Measurements from ENCODE around the gene MMP26.
"Not testable (repeated sequence)": the region's sequence is repeated elsewhere in the genome, so short reads cannot be mapped to it uniquely, and the experiment has no call there.

The MMP26 gene

GRCh38 chr11:4684631-4685285, 19.8 kb upstream of the MMP26 start:
- Histone ChIP-seq H3K36me3 (ENCODE audit: control insufficient read depth, insufficient read depth, low read length) (no peaks in the 10 kb centered on the region), H3K27ac (ENCODE audit: low read depth, low read length) (no peak overlapping the region), H3K9ac (ENCODE audit: low read length) (no peak overlapping the region), H3K4me3 (ENCODE audit: low read length) (no peak overlapping the region), H3K4me1 (ENCODE audit: control insufficient read depth, insufficient read depth, low read length) (no peaks in the 10 kb centered on the region), H3K27me3 (ENCODE audit: control insufficient read depth, insufficient read depth, low read length) (no peaks in the 10 kb centered on the region)

- no peak overlapping the region for H3K9ac ChIP-seq (ENCODE audit: low read length)
- no peak overlapping the region for H3K4me3 ChIP-seq (ENCODE audit: low read length)
- peaks cover 6% of the 10 kb centered on the region for H3K4me1 ChIP-seq (ENCODE audit: control insufficient read depth, insufficient read depth, low read length)
- no peaks in the 10 kb centered on the region for H3K27me3 ChIP-seq (ENCODE audit: control insufficient read depth, insufficient read depth, low read length)
- H3K36me3 ChIP-seq (ENCODE audit: control insufficient read depth, insufficient read depth, low read length): no peaks in the 10 kb centered on the region
- peak overlapping the region; percentile 85 for H3K27ac ChIP-seq (ENCODE audit: low read depth, low read length)
Measured at GRCh38 chr11:4695442-4695841, 9.1 kb upstream of the MMP26 start.

- peak within 1 kb of the TSS; percentile 85 for H3K27ac ChIP-seq (ENCODE audit: low read depth, low read length)
- no peaks in the 10 kb centered on the region for H3K27me3 ChIP-seq (ENCODE audit: control insufficient read depth, insufficient read depth, low read length)
- H3K4me1 ChIP-seq (ENCODE audit: control insufficient read depth, insufficient read depth, low read length): peaks cover 6% of the 10 kb centered on the region
- no peaks in the 10 kb centered on the region for H3K36me3 ChIP-seq (ENCODE audit: control insufficient read depth, insufficient read depth, low read length)
- H3K9ac ChIP-seq (ENCODE audit: low read length): no peak within 1 kb of the TSS
- H3K4me3 ChIP-seq (ENCODE audit: low read length): peak within 1 kb of the TSS; percentile 42
Measured at GRCh38 chr11:4697585-4697984, 7.0 kb upstream of the MMP26 start, which contains the start of gene OR51E2. Gene OR51E2, minus strand, starts transcription at chr11:4697853. Its CDS starts 15,142 bp downstream, at chr11:4682711.

- no peaks in the 10 kb centered on the region for H3K36me3 ChIP-seq (ENCODE audit: control insufficient read depth, insufficient read depth, low read length)
- H3K4me3 ChIP-seq (ENCODE audit: low read length): no peak overlapping the region
- H3K9ac ChIP-seq (ENCODE audit: low read length): no peak overlapping the region
- H3K27ac ChIP-seq (ENCODE audit: low read depth, low read length): no peak overlapping the region
- H3K27me3 ChIP-seq (ENCODE audit: control insufficient read depth, insufficient read depth, low read length): no peaks in the 10 kb centered on the region
- H3K4me1 ChIP-seq (ENCODE audit: control insufficient read depth, insufficient read depth, low read length): peaks cover 19% of the 10 kb centered on the region
Measured at GRCh38 chr11:4699697-4700435, 4.7 kb upstream of the MMP26 start.

- Histone ChIP-seq H3K9ac (ENCODE audit: low read length) (no peak overlapping the region), H3K4me3 (ENCODE audit: low read length) (no peak overlapping the region), H3K36me3 (ENCODE audit: control insufficient read depth, insufficient read depth, low read length) (no peaks in the 10 kb centered on the region), H3K27me3 (ENCODE audit: control insufficient read depth, insufficient read depth, low read length) (no peaks in the 10 kb centered on the region), H3K27ac (ENCODE audit: low read depth, low read length) (no peak overlapping the region), H3K4me1 (ENCODE audit: control insufficient read depth, insufficient read depth, low read length) (peaks cover 18% of the 10 kb centered on the region)
Measured at GRCh38 chr11:4700436-4700820, 4.2 kb upstream of the MMP26 start.

GRCh38 chr11:4704790-4705334, 278 bp downstream of the MMP26 start:
- H3K27me3 ChIP-seq (ENCODE audit: control insufficient read depth, insufficient read depth, low read length): no peaks in the 10 kb centered on the region
- H3K4me3 ChIP-seq (ENCODE audit: low read length): no peak overlapping the region
- H3K9ac ChIP-seq (ENCODE audit: low read length): no peak overlapping the region
- peaks cover 18% of the 10 kb centered on the region for H3K4me1 ChIP-seq (ENCODE audit: control insufficient read depth, insufficient read depth, low read length)
- H3K36me3 ChIP-seq (ENCODE audit: control insufficient read depth, insufficient read depth, low read length): no peaks in the 10 kb centered on the region
- H3K27ac ChIP-seq (ENCODE audit: low read depth, low read length): no peak overlapping the region

- H3K36me3 ChIP-seq (ENCODE audit: control insufficient read depth, insufficient read depth, low read length): no peaks in the 10 kb centered on the region
- H3K27me3 ChIP-seq (ENCODE audit: control insufficient read depth, insufficient read depth, low read length): no peaks in the 10 kb centered on the region
- no peak overlapping the region for H3K4me3 ChIP-seq (ENCODE audit: low read length)
- H3K4me1 ChIP-seq (ENCODE audit: control insufficient read depth, insufficient read depth, low read length): no peaks in the 10 kb centered on the region
- peak overlapping the region; percentile 40 for H3K27ac ChIP-seq (ENCODE audit: low read depth, low read length)
- H3K9ac ChIP-seq (ENCODE audit: low read length): no peak overlapping the region
Measured at GRCh38 chr11:4713241-4713640, 8.7 kb downstream of the MMP26 start.

GRCh38 chr11:4714300-4714699, 9.7 kb downstream of the MMP26 start:
- Histone ChIP-seq H3K36me3 (ENCODE audit: control insufficient read depth, insufficient read depth, low read length) (no peaks in the 10 kb centered on the region), H3K27me3 (ENCODE audit: control insufficient read depth, insufficient read depth, low read length) (no peaks in the 10 kb centered on the region), H3K9ac (ENCODE audit: low read length) (no peak overlapping the region), H3K27ac (ENCODE audit: low read depth, low read length) (no peak overlapping the region), H3K4me3 (ENCODE audit: low read length) (no peak overlapping the region), H3K4me1 (ENCODE audit: control insufficient read depth, insufficient read depth, low read length) (peaks cover 9% of the 10 kb centered on the region)

GRCh38 chr11:4722616-4723534, 18.3 kb downstream of the MMP26 start:
- H3K9ac ChIP-seq (ENCODE audit: low read length); H3K27me3 ChIP-seq (ENCODE audit: control insufficient read depth, insufficient read depth, low read length); H3K27ac ChIP-seq (ENCODE audit: low read depth, low read length); H3K36me3 ChIP-seq (ENCODE audit: control insufficient read depth, insufficient read depth, low read length); H3K4me3 ChIP-seq (ENCODE audit: low read length): not testable (repeated sequence)
- peaks cover 11% of the 10 kb centered on the region for H3K4me1 ChIP-seq (ENCODE audit: control insufficient read depth, insufficient read depth, low read length)

- no peaks in the 10 kb centered on the region for H3K36me3 ChIP-seq (ENCODE audit: control insufficient read depth, insufficient read depth, low read length)
Measured at GRCh38 chr11:4727171-4727570, 22.6 kb downstream of the MMP26 start.

GRCh38 chr11:4740735-4741134, 36.2 kb downstream of the MMP26 start:
- H3K4me3 ChIP-seq (ENCODE audit: low read length): no peak overlapping the region
- no peak overlapping the region for H3K27ac ChIP-seq (ENCODE audit: low read depth, low read length)
- H3K36me3 ChIP-seq (ENCODE audit: control insufficient read depth, insufficient read depth, low read length): no peaks in the 10 kb centered on the region
- no peaks in the 10 kb centered on the region for H3K27me3 ChIP-seq (ENCODE audit: control insufficient read depth, insufficient read depth, low read length)
- H3K4me1 ChIP-seq (ENCODE audit: control insufficient read depth, insufficient read depth, low read length): no peaks in the 10 kb centered on the region
- H3K9ac ChIP-seq (ENCODE audit: low read length): no peak overlapping the region

More at GRCh38 chr11:4727171-4727570, 22.6 kb downstream of the MMP26 start:
- Histone ChIP-seq H3K27ac (ENCODE audit: low read depth, low read length) (no peak overlapping the region), H3K27me3 (ENCODE audit: control insufficient read depth, insufficient read depth, low read length) (no peaks in the 10 kb centered on the region), H3K4me1 (ENCODE audit: control insufficient read depth, insufficient read depth, low read length) (no peaks in the 10 kb centered on the region), H3K4me3 (ENCODE audit: low read length) (no peak overlapping the region), H3K9ac (ENCODE audit: low read length) (no peak overlapping the region)

GRCh38 chr11:4748438-4748837, 43.9 kb downstream of the MMP26 start:
- Histone ChIP-seq H3K9ac (ENCODE audit: low read length) (no peak overlapping the region), H3K36me3 (ENCODE audit: control insufficient read depth, insufficient read depth, low read length) (no peaks in the 10 kb centered on the region), H3K4me3 (ENCODE audit: low read length) (no peak overlapping the region), H3K4me1 (ENCODE audit: control insufficient read depth, insufficient read depth, low read length) (no peaks in the 10 kb centered on the region), H3K27ac (ENCODE audit: low read depth, low read length) (no peak overlapping the region), H3K27me3 (ENCODE audit: control insufficient read depth, insufficient read depth, low read length) (no peaks in the 10 kb centered on the region)

Measured in rectal smooth muscle tissue (tissue), 1 donor.